Measurements from ENCODE around the gene MYOZ2. TPM values are rescaled to one million over a fixed set of nuclear protein-coding genes. Genes with fewer than 3 reads are reported as not detected.
A peak's percentile ranks its signal among the peaks of the same experiment; 100 is the strongest.

The MYOZ2 gene
- total and polyA plus RNA-seq, 2 of the 13 experiments (the other 11 are each of a cell fraction or from before 2014, with no cell fraction given), result 0.03 TPM; not detected in 1

GRCh38 chr4:119212234-119212963 is 76.8 kb downstream of the MYOZ2 start, which contains the start of gene USP53 (continued):
- TF ChIP-seq RNF219 (CRISPR knock-in tag; IDR thresholded peaks at IDR 0.05) (no peak), DPF2 (CRISPR knock-in tag; IDR thresholded peaks at IDR 0.05; ENCODE audit: borderline replicate concordance, low read depth) (no peak), ZNF781 (CRISPR knock-in tag; IDR thresholded peaks at IDR 0.05; ENCODE audit: borderline replicate concordance, not compliant biosample characterization) (no peak), GLMP (CRISPR knock-in tag; IDR thresholded peaks at IDR 0.05; ENCODE audit: borderline replicate concordance) (no peak), YEATS4 (CRISPR knock-in tag; IDR thresholded peaks at IDR 0.05; ENCODE audit: borderline replicate concordance) (peak; percentile 20; the same call in 1 of the 2 replicates), ARHGAP35 (CRISPR knock-in tag; IDR thresholded peaks at IDR 0.05; ENCODE audit: borderline replicate concordance) (no peak), FOXJ3 (CRISPR knock-in tag; IDR thresholded peaks at IDR 0.05; ENCODE audit: borderline replicate concordance) (peak; percentile 11; the same call in 1 of the 2 replicates), ZNF225 (CRISPR knock-in tag; IDR thresholded peaks at IDR 0.05) (peak; percentile 18; the same call in 1 of the 2 replicates), RAD51 (IDR thresholded peaks at IDR 0.05; ENCODE audit: borderline replicate concordance) (no peak), ZSCAN30 (CRISPR knock-in tag; IDR thresholded peaks at IDR 0.05) (peak; percentile 62; the same call in 1 of the 2 replicates), KLF6 (CRISPR knock-in tag; IDR thresholded peaks at IDR 0.05) (peak; percentile 67; the same call in 1 of the 2 replicates), HNRNPH1 (optimal IDR thresholded peaks at IDR 0.05; ENCODE audit: low read depth, low read length) (peak; percentile 91), CCAR2 (optimal IDR thresholded peaks at IDR 0.05; ENCODE audit: low read depth, low read length) (no peak)
- TF ChIP-seq, protein P1, sequence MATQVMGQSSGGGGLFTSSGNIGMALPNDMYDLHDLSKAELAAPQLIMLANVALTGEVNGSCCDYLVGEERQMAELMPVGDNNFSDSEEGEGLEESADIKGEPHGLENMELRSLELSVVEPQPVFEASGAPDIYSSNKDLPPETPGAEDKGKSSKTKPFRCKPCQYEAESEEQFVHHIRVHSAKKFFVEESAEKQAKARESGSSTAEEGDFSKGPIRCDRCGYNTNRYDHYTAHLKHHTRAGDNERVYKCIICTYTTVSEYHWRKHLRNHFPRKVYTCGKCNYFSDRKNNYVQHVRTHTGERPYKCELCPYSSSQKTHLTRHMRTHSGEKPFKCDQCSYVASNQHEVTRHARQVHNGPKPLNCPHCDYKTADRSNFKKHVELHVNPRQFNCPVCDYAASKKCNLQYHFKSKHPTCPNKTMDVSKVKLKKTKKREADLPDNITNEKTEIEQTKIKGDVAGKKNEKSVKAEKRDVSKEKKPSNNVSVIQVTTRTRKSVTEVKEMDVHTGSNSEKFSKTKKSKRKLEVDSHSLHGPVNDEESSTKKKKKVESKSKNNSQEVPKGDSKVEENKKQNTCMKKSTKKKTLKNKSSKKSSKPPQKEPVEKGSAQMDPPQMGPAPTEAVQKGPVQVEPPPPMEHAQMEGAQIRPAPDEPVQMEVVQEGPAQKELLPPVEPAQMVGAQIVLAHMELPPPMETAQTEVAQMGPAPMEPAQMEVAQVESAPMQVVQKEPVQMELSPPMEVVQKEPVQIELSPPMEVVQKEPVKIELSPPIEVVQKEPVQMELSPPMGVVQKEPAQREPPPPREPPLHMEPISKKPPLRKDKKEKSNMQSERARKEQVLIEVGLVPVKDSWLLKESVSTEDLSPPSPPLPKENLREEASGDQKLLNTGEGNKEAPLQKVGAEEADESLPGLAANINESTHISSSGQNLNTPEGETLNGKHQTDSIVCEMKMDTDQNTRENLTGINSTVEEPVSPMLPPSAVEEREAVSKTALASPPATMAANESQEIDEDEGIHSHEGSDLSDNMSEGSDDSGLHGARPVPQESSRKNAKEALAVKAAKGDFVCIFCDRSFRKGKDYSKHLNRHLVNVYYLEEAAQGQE (IDR thresholded peaks at IDR 0.05; ENCODE audit: borderline replicate concordance in 1 of 2, low read depth in 1 of 2, low read length in 2 of 2), result 0 out of 4 replicates have a peak, but pooled peaks of 1 of the 2 experiments have one; percentile 57
- TF ChIP-seq, protein P2, sequence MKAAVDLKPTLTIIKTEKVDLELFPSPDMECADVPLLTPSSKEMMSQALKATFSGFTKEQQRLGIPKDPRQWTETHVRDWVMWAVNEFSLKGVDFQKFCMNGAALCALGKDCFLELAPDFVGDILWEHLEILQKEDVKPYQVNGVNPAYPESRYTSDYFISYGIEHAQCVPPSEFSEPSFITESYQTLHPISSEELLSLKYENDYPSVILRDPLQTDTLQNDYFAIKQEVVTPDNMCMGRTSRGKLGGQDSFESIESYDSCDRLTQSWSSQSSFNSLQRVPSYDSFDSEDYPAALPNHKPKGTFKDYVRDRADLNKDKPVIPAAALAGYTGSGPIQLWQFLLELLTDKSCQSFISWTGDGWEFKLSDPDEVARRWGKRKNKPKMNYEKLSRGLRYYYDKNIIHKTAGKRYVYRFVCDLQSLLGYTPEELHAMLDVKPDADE (CRISPR knock-in tag; IDR thresholded peaks at IDR 0.05), result no peak
- TF ChIP-seq, protein P3, sequence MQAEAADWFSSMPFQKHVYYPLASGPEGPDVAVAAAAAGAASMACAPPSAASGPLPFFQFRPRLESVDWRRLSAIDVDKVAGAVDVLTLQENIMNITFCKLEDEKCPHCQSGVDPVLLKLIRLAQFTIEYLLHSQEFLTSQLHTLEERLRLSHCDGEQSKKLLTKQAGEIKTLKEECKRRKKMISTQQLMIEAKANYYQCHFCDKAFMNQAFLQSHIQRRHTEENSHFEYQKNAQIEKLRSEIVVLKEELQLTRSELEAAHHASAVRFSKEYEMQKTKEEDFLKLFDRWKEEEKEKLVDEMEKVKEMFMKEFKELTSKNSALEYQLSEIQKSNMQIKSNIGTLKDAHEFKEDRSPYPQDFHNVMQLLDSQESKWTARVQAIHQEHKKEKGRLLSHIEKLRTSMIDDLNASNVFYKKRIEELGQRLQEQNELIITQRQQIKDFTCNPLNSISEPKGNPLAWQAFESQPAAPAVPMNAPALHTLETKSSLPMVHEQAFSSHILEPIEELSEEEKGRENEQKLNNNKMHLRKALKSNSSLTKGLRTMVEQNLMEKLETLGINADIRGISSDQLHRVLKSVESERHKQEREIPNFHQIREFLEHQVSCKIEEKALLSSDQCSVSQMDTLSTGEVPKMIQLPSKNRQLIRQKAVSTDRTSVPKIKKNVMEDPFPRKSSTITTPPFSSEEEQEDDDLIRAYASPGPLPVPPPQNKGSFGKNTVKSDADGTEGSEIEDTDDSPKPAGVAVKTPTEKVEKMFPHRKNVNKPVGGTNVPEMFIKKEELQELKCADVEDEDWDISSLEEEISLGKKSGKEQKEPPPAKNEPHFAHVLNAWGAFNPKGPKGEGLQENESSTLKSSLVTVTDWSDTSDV (CRISPR knock-in tag; IDR thresholded peaks at IDR 0.05), result no peak

All from HepG2 (cell line).